GM18502 (cell line): ENCODE results near the gene CALML5.

ENCODE experiments used
- ATAC-seq: cut with Tn5 transposase; IDR thresholded peaks from one replicate; pipeline ENCODE4 v1.9.1; 2021; ENCODE audit warnings: mild to moderate bottlenecking; ENCODE audit not compliant: unreplicated experiment, poor library complexity

Gene CALML5

GRCh38 chr10:5467634-5468255 is 31.6 kb downstream of the CALML5 start:
- no peak for ATAC-seq

GRCh38 chr10:5467207-5467535 is 32.2 kb downstream of the CALML5 start:
- no peak for ATAC-seq

- no peak for ATAC-seq
These were observed 32.7 kb downstream of the CALML5 start for GRCh38 chr10:5466451-5467206.

GRCh38 chr10:5465976-5466450 is 33.4 kb downstream of the CALML5 start:
- ATAC-seq: no peak

GRCh38 chr10:5464546-5464945 is 34.8 kb downstream of the CALML5 start:
- no peak for ATAC-seq

GRCh38 chr10:5462841-5463293 is 36.5 kb downstream of the CALML5 start:
- no peak for ATAC-seq

GRCh38 chr10:5461914-5462840 is 37.2 kb downstream of the CALML5 start:
- ATAC-seq: no peak

- no peak for ATAC-seq
These were observed 38.2 kb downstream of the CALML5 start for GRCh38 chr10:5461203-5461588.

GRCh38 chr10:5460468-5461202 is 38.7 kb downstream of the CALML5 start:
- no peak for ATAC-seq

GRCh38 chr10:5458949-5459747 is 40.2 kb downstream of the CALML5 start:
- ATAC-seq: no peak

- no peak for ATAC-seq
These were observed 40.9 kb downstream of the CALML5 start for GRCh38 chr10:5458425-5458824.

- ATAC-seq: no peak
These were observed 41.6 kb downstream of the CALML5 start for GRCh38 chr10:5457741-5458140.

GRCh38 chr10:5456563-5456962 is 42.8 kb downstream of the CALML5 start:
- ATAC-seq: no peak

GRCh38 chr10:5453749-5454489 is 45.5 kb downstream of the CALML5 start:
- no peak for ATAC-seq

- ATAC-seq: no peak
These were observed 48.6 kb downstream of the CALML5 start for GRCh38 chr10:5450605-5451384.

GRCh38 chr10:5449823-5450222 is 49.5 kb downstream of the CALML5 start:
- no peak for ATAC-seq

GRCh38 chr10:5449227-5449626 is 50.1 kb downstream of the CALML5 start:
- ATAC-seq: no peak
